Measurements from ENCODE around the gene MRPL58.
A peak's percentile ranks its signal among the peaks of the same experiment; 100 is the strongest.

MRPL58 gene

DNA sequence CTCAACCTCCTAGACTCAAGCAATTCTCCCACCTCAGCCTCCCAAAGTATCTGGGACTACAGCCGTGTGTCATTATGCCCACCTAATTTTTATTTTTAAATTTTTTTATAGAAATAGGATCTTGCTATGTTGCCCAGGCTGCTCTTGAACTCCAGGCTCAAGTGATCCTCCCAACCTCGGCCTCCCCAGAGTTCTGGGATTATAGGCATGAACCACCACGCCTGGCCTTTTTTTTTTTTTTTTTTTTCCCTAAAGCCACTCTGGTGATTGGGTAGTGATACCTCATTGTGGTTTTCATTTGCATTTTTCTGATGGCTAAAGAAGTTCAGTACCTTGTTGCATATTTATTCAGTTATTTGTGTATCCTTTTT, 26.3 kb upstream of the MRPL58 start:
- no peaks in the 10 kb centered on the region for H3K9me3 ChIP-seq (ENCODE audit: control insufficient read depth, low read length)
- no peak for TF ChIP-seq CTCF (IDR thresholded peaks at IDR 0.05)
- no peaks in the 10 kb centered on the region for H3K79me2 ChIP-seq
- H3K4me1 ChIP-seq, result peaks cover 19% of the 10 kb centered on the region
- H3K27me3 ChIP-seq (ENCODE audit: control insufficient read depth, insufficient read depth, low read length), result no peaks in the 10 kb centered on the region
- no peak overlapping the region for H3K27ac ChIP-seq
- H2AFZ ChIP-seq, result no peak overlapping the region
- H3K9ac ChIP-seq, result no peak overlapping the region
- no peak overlapping the region for H3K4me2 ChIP-seq (ENCODE audit: low read length)
- no peak overlapping the region for H3K4me3 ChIP-seq (ENCODE audit: low read depth, low read length)
- no peaks in the 10 kb centered on the region for H3K36me3 ChIP-seq (ENCODE audit: control insufficient read depth, insufficient read depth, low read length)

DNA sequence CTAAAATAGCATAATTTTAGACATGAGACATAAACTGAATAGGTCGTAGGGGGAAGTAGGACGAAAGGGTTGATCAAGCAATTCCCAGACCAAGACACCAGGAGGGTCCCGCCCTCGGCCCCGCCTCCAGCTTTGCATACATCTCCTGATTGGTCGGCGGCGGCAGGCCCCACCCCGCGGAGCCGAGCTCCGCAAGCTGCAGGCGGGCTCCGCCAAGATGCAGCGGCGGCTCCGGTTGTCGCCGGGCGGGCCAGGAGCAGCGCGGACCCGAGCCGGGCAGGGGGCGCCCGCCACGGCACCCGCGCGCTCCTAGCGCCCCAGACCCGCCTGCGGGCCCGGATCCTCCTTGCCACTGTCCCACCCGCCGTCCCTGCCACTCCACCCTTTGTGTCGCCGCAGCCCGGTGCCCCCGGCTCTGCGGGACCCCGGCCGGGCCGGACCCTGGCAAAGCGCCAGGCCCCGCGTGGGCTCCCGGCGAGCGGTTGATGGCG, 25.0 kb upstream of the MRPL58 start, which contains the start of gene CDR2L:
Gene CDR2L (plus strand): TSS at position 215 of the 491 bp plus-strand sequence. CDS start 412 bp downstream, outside the sequence.
- TF ChIP-seq CTCF (IDR thresholded peaks at IDR 0.05), result no peak
- no peaks in the 10 kb centered on the region for H3K36me3 ChIP-seq (ENCODE audit: control insufficient read depth, insufficient read depth, low read length)
- peak within 1 kb of the TSS; percentile 85 for H3K27ac ChIP-seq
- H3K79me2 ChIP-seq, result no peaks in the 10 kb centered on the region
- H3K9me3 ChIP-seq (ENCODE audit: control insufficient read depth, low read length), result no peaks in the 10 kb centered on the region
- H3K4me3 ChIP-seq (ENCODE audit: low read depth, low read length), result peak within 1 kb of the TSS; percentile 63
- peaks cover 13% of the 10 kb centered on the region for H3K4me1 ChIP-seq
- peak within 1 kb of the TSS; percentile 92 for H3K4me2 ChIP-seq (ENCODE audit: low read length)
- H3K9ac ChIP-seq, result no peak within 1 kb of the TSS
- no peaks in the 10 kb centered on the region for H3K27me3 ChIP-seq (ENCODE audit: control insufficient read depth, insufficient read depth, low read length)
- peak within 1 kb of the TSS; percentile 94 for H2AFZ ChIP-seq

DNA sequence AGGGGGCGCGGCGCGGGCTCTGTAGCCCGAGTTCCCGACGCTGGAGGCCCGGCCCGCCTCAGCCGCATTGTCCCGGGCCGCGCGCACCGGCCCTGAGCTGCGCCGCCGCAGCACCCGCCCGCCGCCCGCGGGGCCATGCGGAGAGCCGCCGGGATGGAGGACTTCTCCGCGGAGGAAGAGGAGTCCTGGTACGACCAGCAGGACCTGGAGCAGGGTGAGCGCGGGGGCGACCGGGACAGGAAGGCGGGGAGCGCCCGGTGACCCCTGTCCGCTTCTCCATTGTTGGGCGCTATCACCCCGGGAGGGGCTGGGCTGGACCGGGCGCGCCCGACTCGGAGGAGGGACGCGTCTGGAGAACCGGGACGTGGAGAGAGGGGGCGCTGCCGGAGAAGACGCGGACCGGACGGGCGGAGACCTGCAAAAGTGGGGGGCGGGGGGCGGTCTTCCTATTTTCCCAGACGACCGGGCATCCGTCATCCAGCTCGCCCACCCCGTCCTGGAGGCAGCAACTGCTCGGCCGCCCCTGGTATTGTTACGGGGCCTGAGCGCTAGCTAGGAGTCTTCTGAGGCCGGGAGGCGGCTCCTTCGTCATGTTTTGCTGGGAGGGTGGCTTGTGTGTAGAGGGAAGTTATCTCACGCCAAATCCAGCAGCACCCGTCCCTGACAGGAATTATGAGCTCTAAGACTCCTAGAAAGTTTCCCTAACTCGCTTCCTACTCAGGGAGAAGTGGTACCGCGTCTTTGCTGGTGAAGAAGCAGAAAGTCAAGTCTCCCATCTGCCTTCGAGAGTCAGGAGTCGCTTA, 24.4 kb upstream of the MRPL58 start:
- H3K36me3 ChIP-seq (ENCODE audit: control insufficient read depth, insufficient read depth, low read length), result no peaks in the 10 kb centered on the region
- TF ChIP-seq CTCF (IDR thresholded peaks at IDR 0.05), result peak; percentile 42
- peak overlapping the region; percentile 92 for H3K4me2 ChIP-seq (ENCODE audit: low read length)
- H2AFZ ChIP-seq, result peak overlapping the region; percentile 94
- H3K4me3 ChIP-seq (ENCODE audit: low read depth, low read length), result peak overlapping the region; percentile 63
- no peaks in the 10 kb centered on the region for H3K79me2 ChIP-seq
- peak overlapping the region; percentile 85 for H3K27ac ChIP-seq
- H3K9me3 ChIP-seq (ENCODE audit: control insufficient read depth, low read length), result no peaks in the 10 kb centered on the region
- peaks cover 11% of the 10 kb centered on the region for H3K4me1 ChIP-seq
- no peaks in the 10 kb centered on the region for H3K27me3 ChIP-seq (ENCODE audit: control insufficient read depth, insufficient read depth, low read length)
- H3K9ac ChIP-seq, result no peak overlapping the region

DNA sequence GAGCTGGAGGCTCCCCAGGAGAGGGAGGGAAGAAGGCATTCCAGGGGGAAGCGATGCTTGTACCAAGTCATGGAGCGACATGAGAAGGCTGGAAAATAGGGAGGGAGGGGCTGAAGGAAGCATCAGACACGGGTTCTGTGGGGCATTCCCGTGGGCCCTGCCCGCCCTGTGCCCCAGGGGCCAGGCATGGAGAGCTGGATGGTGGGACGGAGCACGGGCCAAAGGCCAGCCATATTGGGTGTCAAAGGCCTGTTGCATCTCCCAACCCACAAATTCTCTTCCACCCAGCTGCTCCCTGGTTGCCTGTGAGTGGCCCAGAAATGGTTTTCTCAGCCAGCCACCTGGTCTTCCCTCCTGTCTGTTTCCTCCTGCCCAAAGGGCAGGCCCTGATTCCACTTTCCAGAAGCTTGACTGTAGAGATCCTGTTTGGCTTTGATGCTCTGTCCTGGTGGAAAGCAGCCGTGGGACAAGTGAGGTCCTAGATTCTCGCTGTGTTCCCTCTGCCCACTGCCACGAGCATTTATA, 21.8 kb upstream of the MRPL58 start:
- H3K9me3 ChIP-seq (ENCODE audit: control insufficient read depth, low read length), result no peaks in the 10 kb centered on the region
- H3K4me3 ChIP-seq (ENCODE audit: low read depth, low read length), result no peak overlapping the region
- no peak overlapping the region for H3K27ac ChIP-seq
- no peaks in the 10 kb centered on the region for H3K36me3 ChIP-seq (ENCODE audit: control insufficient read depth, insufficient read depth, low read length)
- no peak for TF ChIP-seq CTCF (IDR thresholded peaks at IDR 0.05)
- H3K4me1 ChIP-seq, result peaks cover 11% of the 10 kb centered on the region
- no peak overlapping the region for H3K9ac ChIP-seq
- H3K4me2 ChIP-seq (ENCODE audit: low read length), result no peak overlapping the region
- H2AFZ ChIP-seq, result no peak overlapping the region
- H3K27me3 ChIP-seq (ENCODE audit: control insufficient read depth, insufficient read depth, low read length), result no peaks in the 10 kb centered on the region
- H3K79me2 ChIP-seq, result no peaks in the 10 kb centered on the region
